ENCODE measurements around the gene CACNA2D4.

DNA sequence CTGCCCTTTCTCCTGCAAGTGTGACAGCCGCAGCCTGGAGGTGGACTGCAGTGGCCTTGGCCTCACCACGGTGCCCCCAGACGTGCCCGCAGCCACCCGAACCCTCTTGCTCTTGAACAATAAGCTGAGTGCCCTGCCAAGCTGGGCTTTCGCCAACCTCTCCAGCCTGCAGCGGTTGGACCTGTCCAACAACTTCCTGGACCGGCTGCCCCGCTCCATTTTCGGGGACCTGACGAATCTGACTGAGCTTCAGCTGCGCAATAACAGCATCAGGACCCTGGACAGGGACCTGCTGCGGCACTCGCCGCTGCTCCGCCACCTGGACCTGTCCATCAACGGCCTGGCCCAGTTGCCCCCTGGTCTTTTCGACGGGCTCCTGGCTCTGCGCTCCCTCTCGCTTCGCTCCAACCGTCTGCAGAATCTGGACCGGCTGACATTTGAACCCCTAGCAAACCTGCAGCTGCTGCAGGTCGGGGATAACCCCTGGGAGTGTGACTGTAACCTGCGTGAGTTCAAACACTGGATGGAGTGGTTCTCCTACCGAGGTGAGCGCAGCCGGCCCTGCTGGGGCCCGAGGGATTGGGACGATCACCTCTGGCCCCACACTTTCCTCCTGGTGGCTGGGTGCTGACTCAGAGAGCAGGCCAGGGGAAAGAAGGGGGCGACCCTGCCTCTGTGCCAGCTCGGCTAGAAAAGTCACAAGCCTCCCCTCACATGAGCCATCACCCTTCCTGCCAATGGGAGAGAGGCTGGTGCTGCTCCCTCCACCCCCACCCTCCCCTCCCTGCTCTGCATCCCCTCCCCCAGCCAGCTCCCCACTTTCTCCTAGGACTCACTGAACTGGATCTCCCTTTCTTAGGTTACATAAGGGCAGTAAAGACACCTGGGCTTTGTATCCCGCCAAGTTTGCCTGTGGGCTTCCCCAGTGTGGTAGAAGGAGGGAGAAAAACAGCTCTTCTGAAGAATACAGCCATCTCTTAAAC is 87.2 kb downstream of the CACNA2D4 start:
- TF ChIP-seq, protein P1, sequence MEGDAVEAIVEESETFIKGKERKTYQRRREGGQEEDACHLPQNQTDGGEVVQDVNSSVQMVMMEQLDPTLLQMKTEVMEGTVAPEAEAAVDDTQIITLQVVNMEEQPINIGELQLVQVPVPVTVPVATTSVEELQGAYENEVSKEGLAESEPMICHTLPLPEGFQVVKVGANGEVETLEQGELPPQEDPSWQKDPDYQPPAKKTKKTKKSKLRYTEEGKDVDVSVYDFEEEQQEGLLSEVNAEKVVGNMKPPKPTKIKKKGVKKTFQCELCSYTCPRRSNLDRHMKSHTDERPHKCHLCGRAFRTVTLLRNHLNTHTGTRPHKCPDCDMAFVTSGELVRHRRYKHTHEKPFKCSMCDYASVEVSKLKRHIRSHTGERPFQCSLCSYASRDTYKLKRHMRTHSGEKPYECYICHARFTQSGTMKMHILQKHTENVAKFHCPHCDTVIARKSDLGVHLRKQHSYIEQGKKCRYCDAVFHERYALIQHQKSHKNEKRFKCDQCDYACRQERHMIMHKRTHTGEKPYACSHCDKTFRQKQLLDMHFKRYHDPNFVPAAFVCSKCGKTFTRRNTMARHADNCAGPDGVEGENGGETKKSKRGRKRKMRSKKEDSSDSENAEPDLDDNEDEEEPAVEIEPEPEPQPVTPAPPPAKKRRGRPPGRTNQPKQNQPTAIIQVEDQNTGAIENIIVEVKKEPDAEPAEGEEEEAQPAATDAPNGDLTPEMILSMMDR (IDR thresholded peaks at IDR 0.05) = no peak
- TF ChIP-seq POLR2A (IDR thresholded peaks at IDR 0.05) = no peak

Measured in adrenal gland (tissue), 5 donors.